ENCODE data around the gene NCKAP5L. TPM values are rescaled to one million over a fixed set of nuclear protein-coding genes. Genes with fewer than 3 reads are reported as not detected.

The NCKAP5L gene
- total and polyA plus RNA-seq, 2 experiments from 2014 or later: 10.2 to 37.0 TPM

DNA sequence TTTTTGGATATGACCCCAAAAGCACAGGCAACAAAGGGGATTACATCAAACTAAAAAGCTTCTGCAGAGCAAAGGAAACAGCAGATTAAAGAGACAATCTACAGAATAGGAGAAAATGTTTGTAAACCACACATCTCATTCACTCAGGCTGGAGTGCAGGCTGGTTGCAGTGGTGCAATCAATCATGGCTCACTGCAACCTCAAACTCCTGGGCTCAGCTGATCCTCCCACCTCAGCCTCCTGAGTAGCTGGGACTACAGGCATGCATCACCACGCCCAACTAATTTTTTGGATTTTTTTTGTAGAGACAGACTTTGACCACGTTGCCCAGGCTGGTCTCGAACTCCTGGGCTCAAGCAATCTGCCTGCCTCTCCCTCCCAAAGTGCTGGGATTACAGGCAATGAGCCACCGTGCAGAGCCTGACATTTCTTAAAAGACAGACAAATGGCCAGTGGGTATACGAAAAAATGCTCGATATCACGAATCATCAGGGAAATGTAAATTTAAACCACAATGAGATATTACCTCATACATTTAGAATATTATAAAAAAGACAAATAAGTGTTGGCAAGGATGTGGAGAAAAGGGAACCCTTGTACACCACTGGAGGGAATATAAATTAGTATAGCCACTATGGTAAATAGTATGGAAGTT is 9.8 kb downstream of the NCKAP5L start:
- H3K4me2 ChIP-seq: no peak overlapping the region
- no peaks in the 10 kb centered on the region for H3K27me3 ChIP-seq (ENCODE audit: insufficient read depth)
- H3K4me3 ChIP-seq: no peak overlapping the region
- H4K20me1 ChIP-seq (replicated peaks; ENCODE audit: insufficient read depth): peaks cover 8% of the 10 kb centered on the region
- H3K4me1 ChIP-seq (ENCODE audit: insufficient read depth): peaks cover 19% of the 10 kb centered on the region; the same call in 1 of the 2 replicates
- no peak overlapping the region; the same call in 1 of the 2 replicates for H3K27ac Mint-ChIP-seq
- DNase-seq (ENCODE audit: low spot score): no peak
- H3K27ac ChIP-seq (ENCODE audit: low read depth): no peak overlapping the region
- ATAC-seq: no peak
- H3K79me2 ChIP-seq (replicated peaks; ENCODE audit: insufficient read depth): peaks cover 51% of the 10 kb centered on the region
- H3K36me3 Mint-ChIP-seq (ENCODE audit: low read depth): peaks cover 10% of the 10 kb centered on the region
- peaks cover 28% of the 10 kb centered on the region for H3K4me1 Mint-ChIP-seq
- no peaks in the 10 kb centered on the region for H3K9me3 Mint-ChIP-seq
- H3F3A ChIP-seq (replicated peaks; ENCODE audit: low read depth): no peaks in the 10 kb centered on the region
- H3K27me3 Mint-ChIP-seq (ENCODE audit: insufficient read depth, low read depth, poor library complexity): peaks cover 3% of the 10 kb centered on the region
- H3K4me3 Mint-ChIP-seq: no peak overlapping the region
- no peaks in the 10 kb centered on the region; the same call in 1 of the 2 replicates for H3K36me3 ChIP-seq (ENCODE audit: insufficient read depth)
- TF ChIP-seq JUNB (IDR thresholded peaks at IDR 0.05; ENCODE audit: unreplicated experiment): no peak
- no peak for TF ChIP-seq ZNF331 (CRISPR knock-in tag; IDR thresholded peaks at IDR 0.05; ENCODE audit: low read depth)
- TF ChIP-seq REST (IDR thresholded peaks at IDR 0.05; ENCODE audit: unreplicated experiment): no peak
- no peak for TF ChIP-seq CREB1 (CRISPR knock-in tag; IDR thresholded peaks at IDR 0.05; ENCODE audit: low read depth)
- no peak for TF ChIP-seq ZNF462 (CRISPR knock-in tag; IDR thresholded peaks at IDR 0.05)
- no peak for TF ChIP-seq POLR2AphosphoS5 (IDR thresholded peaks at IDR 0.05; ENCODE audit: low read depth)
- TF ChIP-seq CTCF (conservative IDR thresholded peaks at IDR 0.05; ENCODE audit: low read depth in 2 of 2): no peak
- TF ChIP-seq, protein P1, sequence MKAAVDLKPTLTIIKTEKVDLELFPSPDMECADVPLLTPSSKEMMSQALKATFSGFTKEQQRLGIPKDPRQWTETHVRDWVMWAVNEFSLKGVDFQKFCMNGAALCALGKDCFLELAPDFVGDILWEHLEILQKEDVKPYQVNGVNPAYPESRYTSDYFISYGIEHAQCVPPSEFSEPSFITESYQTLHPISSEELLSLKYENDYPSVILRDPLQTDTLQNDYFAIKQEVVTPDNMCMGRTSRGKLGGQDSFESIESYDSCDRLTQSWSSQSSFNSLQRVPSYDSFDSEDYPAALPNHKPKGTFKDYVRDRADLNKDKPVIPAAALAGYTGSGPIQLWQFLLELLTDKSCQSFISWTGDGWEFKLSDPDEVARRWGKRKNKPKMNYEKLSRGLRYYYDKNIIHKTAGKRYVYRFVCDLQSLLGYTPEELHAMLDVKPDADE (IDR thresholded peaks at IDR 0.05): no peak
- H2AFZ ChIP-seq: no peak overlapping the region
- no peaks in the 10 kb centered on the region for H3K9me2 ChIP-seq (ENCODE audit: insufficient read depth)

Data from GM23338 (cell line).